NB4 (cell line): ENCODE data around the gene PDE3A.
A peak's percentile ranks its signal among the peaks of the same experiment; 100 is the strongest.

Experiments
- DNase-seq: peaks from one replicate; pipeline ENCODE4 v3.0.0; 2010; ENCODE audit warnings: low read depth
- H3K4me3 ChIP-seq: one replicate; pipeline ENCODE4 v1.5.1; 2011; ENCODE audit warnings: mild to moderate bottlenecking, low read depth, low read length, moderate library complexity
- MYC ChIP-seq: IDR thresholded peaks from 2 replicates; pipeline ENCODE4 v1.6.1; 2011; ENCODE audit warnings: low read depth, low read length
- POLR2A ChIP-seq: IDR thresholded peaks from 2 replicates; pipeline ENCODE4 v1.6.1; 2011; ENCODE audit warnings: mild to moderate bottlenecking; ENCODE audit not compliant: insufficient read length; ENCODE audit errors: extremely low read depth
- TF ChIP-seq, protein P1 (sequence below): IDR thresholded peaks from 2 replicates; pipeline ENCODE4 v1.6.1; 2011; ENCODE audit warnings: low read depth, low read length
- TF ChIP-seq, protein P2 (sequence below): IDR thresholded peaks from one replicate; pipeline ENCODE4 v1.5.1; 2012; ENCODE audit warnings: low read depth, low read length

Gene PDE3A

DNA sequence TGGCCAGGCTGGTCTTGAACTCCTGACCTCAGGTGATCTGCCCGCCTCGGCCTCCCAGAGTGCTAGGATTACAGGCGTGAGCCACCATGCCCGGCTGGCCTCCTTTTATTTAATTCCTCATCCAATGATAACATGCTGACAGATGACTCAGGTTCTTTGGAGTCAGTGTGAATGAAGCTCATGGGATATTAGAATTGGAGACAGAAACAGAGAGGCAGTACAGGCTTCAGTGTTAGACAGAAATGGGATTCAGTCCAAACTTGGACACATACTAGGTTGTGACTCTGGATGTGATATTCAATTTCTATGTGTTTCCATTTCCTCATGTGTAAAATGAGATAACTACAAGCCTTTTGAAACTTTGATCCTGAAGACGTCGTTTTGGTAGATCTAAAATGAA lies 47.3 kb downstream of the PDE3A start:
- no peak for DNase-seq
- no peak overlapping the region for H3K4me3 ChIP-seq
- TF ChIP-seq POLR2A (no peak), MYC (no peak)
- TF ChIP-seq, protein P1, sequence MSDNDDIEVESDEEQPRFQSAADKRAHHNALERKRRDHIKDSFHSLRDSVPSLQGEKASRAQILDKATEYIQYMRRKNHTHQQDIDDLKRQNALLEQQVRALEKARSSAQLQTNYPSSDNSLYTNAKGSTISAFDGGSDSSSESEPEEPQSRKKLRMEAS = no peak
- TF ChIP-seq, protein P2, sequence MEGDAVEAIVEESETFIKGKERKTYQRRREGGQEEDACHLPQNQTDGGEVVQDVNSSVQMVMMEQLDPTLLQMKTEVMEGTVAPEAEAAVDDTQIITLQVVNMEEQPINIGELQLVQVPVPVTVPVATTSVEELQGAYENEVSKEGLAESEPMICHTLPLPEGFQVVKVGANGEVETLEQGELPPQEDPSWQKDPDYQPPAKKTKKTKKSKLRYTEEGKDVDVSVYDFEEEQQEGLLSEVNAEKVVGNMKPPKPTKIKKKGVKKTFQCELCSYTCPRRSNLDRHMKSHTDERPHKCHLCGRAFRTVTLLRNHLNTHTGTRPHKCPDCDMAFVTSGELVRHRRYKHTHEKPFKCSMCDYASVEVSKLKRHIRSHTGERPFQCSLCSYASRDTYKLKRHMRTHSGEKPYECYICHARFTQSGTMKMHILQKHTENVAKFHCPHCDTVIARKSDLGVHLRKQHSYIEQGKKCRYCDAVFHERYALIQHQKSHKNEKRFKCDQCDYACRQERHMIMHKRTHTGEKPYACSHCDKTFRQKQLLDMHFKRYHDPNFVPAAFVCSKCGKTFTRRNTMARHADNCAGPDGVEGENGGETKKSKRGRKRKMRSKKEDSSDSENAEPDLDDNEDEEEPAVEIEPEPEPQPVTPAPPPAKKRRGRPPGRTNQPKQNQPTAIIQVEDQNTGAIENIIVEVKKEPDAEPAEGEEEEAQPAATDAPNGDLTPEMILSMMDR = no peak

- no peak overlapping the region for H3K4me3 ChIP-seq
Measured at GRCh38 chr12:20420557-20420956, 52.2 kb downstream of the PDE3A start.

GRCh38 chr12:20421421-20421820 lies 53.1 kb downstream of the PDE3A start:
- no peak overlapping the region for H3K4me3 ChIP-seq
- TF ChIP-seq, protein P1 = no peak
- TF ChIP-seq MYC (no peak), POLR2A (no peak)
- TF ChIP-seq, protein P2 = no peak
- DNase-seq = peak; percentile 28

More at GRCh38 chr12:20420557-20420956, 52.2 kb downstream of the PDE3A start:
- DNase-seq = no peak
- TF ChIP-seq MYC (no peak), POLR2A (no peak)
- TF ChIP-seq, protein P2 = no peak
- TF ChIP-seq, protein P1 = no peak

DNA sequence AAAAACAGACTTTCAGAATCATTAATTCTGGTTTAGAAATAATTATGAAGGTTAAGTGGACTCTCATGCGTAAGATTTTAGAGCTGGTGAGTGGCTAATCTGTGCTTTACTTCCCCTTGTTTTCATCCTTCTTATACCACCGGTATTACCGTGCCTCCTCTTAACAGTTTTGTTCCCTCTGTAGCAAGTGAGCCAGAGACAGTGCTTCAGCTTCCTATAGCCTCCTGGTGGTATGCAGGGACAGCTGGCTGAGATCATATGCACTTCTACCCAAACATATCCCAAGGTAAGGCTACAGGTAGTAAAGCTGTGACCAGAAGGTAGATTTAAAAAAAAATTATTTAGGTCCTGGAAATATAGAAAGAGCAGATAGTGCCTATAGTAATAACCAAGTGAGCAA lies 55.2 kb downstream of the PDE3A start:
- TF ChIP-seq, protein P1 = no peak
- TF ChIP-seq MYC = no peak
- TF ChIP-seq POLR2A = no peak
- TF ChIP-seq, protein P2 = no peak
- H3K4me3 ChIP-seq = no peak overlapping the region
- DNase-seq = no peak

GRCh38 chr12:20424841-20425240 lies 56.5 kb downstream of the PDE3A start:
- DNase-seq = no peak
- no peak overlapping the region for H3K4me3 ChIP-seq
- TF ChIP-seq, protein P1 = no peak
- TF ChIP-seq, protein P2 = no peak
- no peak for TF ChIP-seq MYC
- no peak for TF ChIP-seq POLR2A

DNA sequence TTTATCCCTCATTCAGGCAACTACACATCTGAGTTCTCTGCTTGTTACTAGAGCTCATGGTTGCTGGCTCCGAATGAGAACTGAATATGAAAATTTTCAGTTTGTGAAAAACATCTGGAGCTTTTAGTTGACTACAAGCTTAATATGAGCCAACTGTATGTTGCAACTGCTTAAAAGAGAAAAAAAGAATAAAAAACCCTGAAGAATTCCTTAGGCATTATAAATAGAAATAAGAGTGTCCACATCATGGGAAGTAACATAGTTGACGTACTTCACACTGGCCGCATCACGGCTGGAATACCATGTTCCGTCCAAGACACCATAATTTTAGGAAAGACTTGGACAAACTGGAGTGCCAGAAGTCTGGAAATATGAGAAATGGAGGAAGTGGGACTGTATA lies 57.9 kb downstream of the PDE3A start:
- no peak for DNase-seq
- no peak overlapping the region for H3K4me3 ChIP-seq
- no peak for TF ChIP-seq POLR2A
- TF ChIP-seq, protein P1 = no peak
- TF ChIP-seq, protein P2 = no peak
- no peak for TF ChIP-seq MYC
